ENCODE measurements around the gene RC3H1. TPM values are rescaled to one million over a fixed set of nuclear protein-coding genes. Genes with fewer than 3 reads are reported as not detected.
A peak's percentile ranks its signal among the peaks of the same experiment; 100 is the strongest.

The RC3H1 gene
- total and polyA plus RNA-seq, 2 experiments from 2014 or later = 6.8 to 24.5 TPM

GRCh38 chr1:173900427-173900826 is 121.7 kb downstream of the RC3H1 start (continued):
- TF ChIP-seq CTCF (conservative IDR thresholded peaks at IDR 0.05; ENCODE audit: low read depth in 2 of 2) = no peak
- TF ChIP-seq ZNF331 (CRISPR knock-in tag; IDR thresholded peaks at IDR 0.05; ENCODE audit: low read depth) = no peak
- TF ChIP-seq ETS1 (IDR thresholded peaks at IDR 0.05) = no peak

- H3K4me1 Mint-ChIP-seq = peaks cover 31% of the 10 kb centered on the region
- no peaks in the 10 kb centered on the region for H3K27me3 Mint-ChIP-seq (ENCODE audit: insufficient read depth, low read depth, poor library complexity)
- Histone ChIP-seq H3K4me3 (no peak overlapping the region), H3F3A (replicated peaks; ENCODE audit: low read depth) (no peaks in the 10 kb centered on the region), H3K36me3 (ENCODE audit: insufficient read depth) (no peaks in the 10 kb centered on the region), H3K27ac (ENCODE audit: low read depth) (no peak overlapping the region), H3K4me2 (no peak overlapping the region), H3K9me2 (ENCODE audit: insufficient read depth) (no peaks in the 10 kb centered on the region), H3K4me1 (ENCODE audit: insufficient read depth) (peaks cover 21% of the 10 kb centered on the region), H2AFZ (no peak overlapping the region), H3K79me2 (replicated peaks; ENCODE audit: insufficient read depth) (peaks cover 22% of the 10 kb centered on the region), H3K27me3 (ENCODE audit: insufficient read depth) (no peaks in the 10 kb centered on the region), H4K20me1 (replicated peaks; ENCODE audit: insufficient read depth) (no peaks in the 10 kb centered on the region)
- H3K9me3 Mint-ChIP-seq = no peaks in the 10 kb centered on the region
- H3K27ac Mint-ChIP-seq = peak overlapping the region; percentile 53; the same call in 1 of the 2 replicates
- TF ChIP-seq POLR2AphosphoS5 (IDR thresholded peaks at IDR 0.05; ENCODE audit: low read depth) (no peak), JUNB (IDR thresholded peaks at IDR 0.05; ENCODE audit: unreplicated experiment) (no peak), EZH2 (IDR thresholded peaks at IDR 0.05; ENCODE audit: low read depth, unreplicated experiment) (no peak)
- no peak for ATAC-seq
- H3K4me3 Mint-ChIP-seq = no peak overlapping the region
- H3K36me3 Mint-ChIP-seq (ENCODE audit: low read depth) = peaks cover 4% of the 10 kb centered on the region; the same call in 2 of the 3 replicates
- no peak for DNase-seq (ENCODE audit: low spot score)
These were observed 128.0 kb downstream of the RC3H1 start for GRCh38 chr1:173894189-173894588.

DNA sequence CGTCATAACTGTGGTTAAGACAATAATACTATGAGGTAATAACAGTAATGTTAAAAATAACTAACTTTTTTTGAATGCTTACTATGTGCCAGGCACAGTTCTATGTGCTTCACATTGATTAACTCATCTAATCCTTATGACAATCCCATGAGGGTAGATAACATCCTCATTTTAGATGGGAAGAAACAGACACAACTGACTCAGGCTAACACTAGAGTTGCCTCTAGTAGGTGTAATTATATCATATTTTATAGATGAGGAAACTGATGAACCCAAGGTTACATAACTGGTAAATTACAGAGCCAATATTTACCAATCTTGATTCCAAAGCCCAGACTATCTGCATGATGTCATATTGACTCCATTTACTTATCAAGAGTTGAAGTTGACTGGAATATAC is 128.5 kb downstream of the RC3H1 start:
- Histone ChIP-seq H3K4me3 (no peak overlapping the region), H3F3A (replicated peaks; ENCODE audit: low read depth) (no peaks in the 10 kb centered on the region), H3K9me2 (ENCODE audit: insufficient read depth) (no peaks in the 10 kb centered on the region), H3K4me2 (no peak overlapping the region), H3K4me1 (ENCODE audit: insufficient read depth) (peaks cover 26% of the 10 kb centered on the region), H4K20me1 (replicated peaks; ENCODE audit: insufficient read depth) (no peaks in the 10 kb centered on the region), H3K36me3 (ENCODE audit: insufficient read depth) (no peaks in the 10 kb centered on the region), H2AFZ (no peak overlapping the region), H3K27me3 (ENCODE audit: insufficient read depth) (no peaks in the 10 kb centered on the region), H3K27ac (ENCODE audit: low read depth) (no peak overlapping the region), H3K79me2 (replicated peaks; ENCODE audit: insufficient read depth) (peaks cover 25% of the 10 kb centered on the region)
- Mint-ChIP-seq H3K27ac (no peak overlapping the region), H3K36me3 (ENCODE audit: low read depth) (peaks cover 4% of the 10 kb centered on the region; the same call in 2 of the 3 replicates), H3K4me3 (no peak overlapping the region), H3K9me3 (no peaks in the 10 kb centered on the region), H3K4me1 (peaks cover 32% of the 10 kb centered on the region), H3K27me3 (ENCODE audit: insufficient read depth, low read depth, poor library complexity) (no peaks in the 10 kb centered on the region)
- ATAC-seq (no peak), DNase-seq (ENCODE audit: low spot score) (no peak)
- TF ChIP-seq ETS1 (IDR thresholded peaks at IDR 0.05) (no peak), CTCF (conservative IDR thresholded peaks at IDR 0.05; ENCODE audit: low read depth in 2 of 2) (no peak), STAT1 (IDR thresholded peaks at IDR 0.05; ENCODE audit: unreplicated experiment) (no peak), EZH2 (IDR thresholded peaks at IDR 0.05; ENCODE audit: low read depth, unreplicated experiment) (no peak), REST (IDR thresholded peaks at IDR 0.05; ENCODE audit: unreplicated experiment) (no peak), CREB1 (CRISPR knock-in tag; IDR thresholded peaks at IDR 0.05; ENCODE audit: low read depth) (no peak), ZNF114 (CRISPR knock-in tag; IDR thresholded peaks at IDR 0.05) (no peak)

All from GM23338 (cell line).